Measurements from ENCODE around the gene MECP2.
A peak's percentile ranks its signal among the peaks of the same experiment; 100 is the strongest.

MECP2 gene

DNA sequence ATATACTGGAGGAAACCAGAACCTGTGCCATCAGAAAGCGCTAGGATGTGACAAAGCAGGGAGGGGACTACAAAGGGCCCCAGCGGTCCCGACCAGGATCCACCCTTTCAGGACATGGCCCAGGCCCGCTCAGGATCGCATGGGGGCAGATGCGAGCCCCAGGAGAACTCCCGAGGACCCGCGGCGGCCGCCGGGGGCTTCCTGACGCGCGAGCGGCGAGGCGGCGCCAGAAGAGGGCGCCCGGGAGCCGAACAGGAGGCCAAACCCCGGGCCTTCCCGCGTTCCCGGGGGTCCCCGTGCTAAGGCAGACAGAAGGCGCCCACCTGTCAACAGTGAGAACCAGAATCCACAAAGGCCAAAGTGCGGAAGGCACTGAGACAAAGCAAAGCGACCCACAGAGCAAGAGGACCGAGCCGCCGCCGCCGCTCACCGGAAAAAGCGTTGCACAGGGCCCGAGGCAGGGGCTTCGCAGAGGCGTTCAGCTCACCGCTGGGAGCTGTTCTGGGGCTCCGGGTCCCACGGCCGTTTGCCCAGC, 39.2 kb upstream of the MECP2 start:
- TF ChIP-seq, protein P1, sequence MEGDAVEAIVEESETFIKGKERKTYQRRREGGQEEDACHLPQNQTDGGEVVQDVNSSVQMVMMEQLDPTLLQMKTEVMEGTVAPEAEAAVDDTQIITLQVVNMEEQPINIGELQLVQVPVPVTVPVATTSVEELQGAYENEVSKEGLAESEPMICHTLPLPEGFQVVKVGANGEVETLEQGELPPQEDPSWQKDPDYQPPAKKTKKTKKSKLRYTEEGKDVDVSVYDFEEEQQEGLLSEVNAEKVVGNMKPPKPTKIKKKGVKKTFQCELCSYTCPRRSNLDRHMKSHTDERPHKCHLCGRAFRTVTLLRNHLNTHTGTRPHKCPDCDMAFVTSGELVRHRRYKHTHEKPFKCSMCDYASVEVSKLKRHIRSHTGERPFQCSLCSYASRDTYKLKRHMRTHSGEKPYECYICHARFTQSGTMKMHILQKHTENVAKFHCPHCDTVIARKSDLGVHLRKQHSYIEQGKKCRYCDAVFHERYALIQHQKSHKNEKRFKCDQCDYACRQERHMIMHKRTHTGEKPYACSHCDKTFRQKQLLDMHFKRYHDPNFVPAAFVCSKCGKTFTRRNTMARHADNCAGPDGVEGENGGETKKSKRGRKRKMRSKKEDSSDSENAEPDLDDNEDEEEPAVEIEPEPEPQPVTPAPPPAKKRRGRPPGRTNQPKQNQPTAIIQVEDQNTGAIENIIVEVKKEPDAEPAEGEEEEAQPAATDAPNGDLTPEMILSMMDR (IDR thresholded peaks at IDR 0.05): peak; percentile 69

DNA sequence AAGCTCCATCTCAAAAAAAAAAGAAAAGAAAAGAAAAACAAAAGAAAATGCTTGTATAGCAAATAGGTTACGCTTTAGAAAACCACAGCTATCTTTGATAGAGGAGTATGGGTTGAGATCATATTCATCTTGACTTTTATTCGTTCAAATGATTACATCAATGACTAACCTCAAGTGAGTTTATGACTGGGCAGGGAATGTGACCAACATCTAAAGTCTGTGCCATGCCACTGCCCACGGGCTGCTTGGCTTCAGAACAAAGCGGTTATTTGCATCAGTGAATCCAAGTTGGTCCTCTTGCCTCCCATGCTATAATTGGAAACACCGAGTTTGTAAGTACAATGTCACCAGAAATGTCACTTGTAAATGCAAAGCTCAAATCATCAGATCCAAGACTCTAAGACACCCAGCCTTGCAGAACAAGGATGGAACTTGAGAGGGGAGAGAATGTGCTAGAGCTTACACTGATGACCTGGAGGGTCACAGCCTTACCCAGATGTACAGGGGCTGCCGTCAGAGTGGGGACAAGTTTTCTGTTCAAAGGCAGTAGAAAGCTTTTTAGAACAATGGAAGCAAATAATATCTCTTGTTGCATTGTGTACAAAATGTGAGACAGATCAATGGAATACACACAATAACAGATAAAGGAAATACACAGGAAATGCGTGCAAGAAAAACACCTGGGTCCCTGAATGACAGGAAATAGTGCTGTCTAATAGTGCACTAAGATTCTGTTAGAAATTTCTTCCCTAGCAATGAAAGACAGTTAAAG, 38.1 kb upstream of the MECP2 start:
- TF ChIP-seq, protein P1 (IDR thresholded peaks at IDR 0.05): no peak

DNA sequence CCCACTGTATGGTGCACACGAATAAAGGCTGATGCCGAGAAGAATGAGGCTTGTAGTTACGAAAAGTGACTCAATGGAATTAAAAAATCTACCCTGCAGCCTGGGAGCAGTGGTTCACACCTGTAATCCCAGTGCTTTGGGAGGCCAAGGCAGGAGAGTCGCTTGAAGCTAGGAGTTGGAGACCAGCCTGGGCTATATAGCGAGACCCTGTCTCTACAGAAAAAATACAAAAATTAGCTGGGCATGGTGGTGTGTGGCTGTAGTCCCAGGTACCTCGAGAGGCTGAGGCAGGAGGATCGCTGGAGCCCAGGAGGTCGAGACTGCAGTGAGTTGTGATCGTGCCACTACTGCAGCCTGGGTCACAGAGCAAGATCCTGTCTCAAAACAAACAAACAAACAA, 34.8 kb upstream of the MECP2 start:
- TF ChIP-seq, protein P1 (IDR thresholded peaks at IDR 0.05): no peak

DNA sequence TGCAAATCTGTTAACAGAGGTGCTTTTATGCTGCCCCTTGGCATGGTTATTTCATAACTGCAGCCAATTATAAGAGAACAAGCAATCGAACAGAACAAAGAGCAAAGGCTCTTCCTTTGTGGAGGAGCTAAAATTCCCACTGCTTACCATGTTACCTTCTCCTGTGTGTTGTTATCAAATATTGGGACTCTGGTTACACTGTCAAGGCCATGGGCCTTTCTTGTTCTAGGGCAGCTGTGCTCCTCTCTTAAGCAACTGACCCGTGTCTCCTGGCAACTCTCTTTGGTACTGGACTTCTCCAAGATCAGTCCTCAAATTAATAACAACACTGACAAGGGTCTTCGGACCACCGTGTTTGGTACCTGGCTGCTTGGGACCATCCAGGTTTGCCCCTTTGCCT, 34.4 kb upstream of the MECP2 start:
- TF ChIP-seq, protein P1 (IDR thresholded peaks at IDR 0.05): no peak

DNA sequence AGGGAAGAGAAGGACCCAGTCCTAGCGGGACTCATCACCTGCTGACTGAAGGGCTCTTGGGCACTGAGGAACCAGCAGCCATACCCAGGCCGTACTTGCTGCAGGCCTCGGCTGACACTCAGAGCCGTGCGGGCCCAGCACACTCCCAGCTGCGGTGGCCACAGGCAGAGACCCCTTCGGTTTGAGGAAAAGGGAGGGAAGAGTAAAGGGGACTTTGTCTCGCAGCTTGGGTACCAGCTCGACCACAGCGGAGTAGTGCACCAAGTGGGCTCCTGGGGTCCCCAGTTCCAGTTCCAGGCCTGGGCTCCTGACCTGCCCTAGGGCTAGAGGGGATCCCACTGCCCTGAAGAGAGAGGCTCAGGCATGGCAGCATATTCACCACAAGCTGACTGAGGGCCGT, 28.6 kb upstream of the MECP2 start:
- TF ChIP-seq, protein P1 (IDR thresholded peaks at IDR 0.05): no peak

DNA sequence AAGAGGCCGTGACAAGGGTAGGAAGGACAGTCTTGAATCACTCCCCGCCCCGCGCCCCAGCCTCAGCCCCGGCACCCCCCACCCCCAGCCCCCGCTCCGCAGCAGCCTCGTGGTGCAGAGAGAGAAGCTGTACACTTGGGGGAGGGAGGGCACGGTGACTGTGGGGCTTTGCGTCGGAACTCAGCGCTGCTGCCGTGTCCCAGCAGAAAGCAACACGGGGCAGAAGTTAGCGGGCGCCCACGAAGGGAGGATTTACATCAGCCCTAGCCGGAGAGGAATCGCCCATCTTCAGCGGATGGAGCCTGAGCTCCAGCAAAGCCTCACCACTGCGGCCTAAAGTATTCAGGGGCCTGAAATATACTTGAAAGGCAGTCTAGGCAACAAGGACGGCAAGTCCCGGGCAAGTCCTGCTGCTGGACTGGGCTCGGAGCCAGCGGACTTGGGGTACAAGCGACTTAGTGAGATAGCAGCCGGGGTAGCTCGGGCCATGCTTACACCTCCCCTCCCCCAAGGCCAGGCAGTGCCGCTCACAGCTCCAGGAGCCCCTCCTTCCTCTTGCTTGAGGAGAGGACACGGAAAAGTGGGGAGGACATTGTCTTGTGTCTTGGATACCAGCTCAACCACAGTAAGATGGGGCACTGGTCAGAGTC, 28.0 kb upstream of the MECP2 start:
- TF ChIP-seq, protein P1 (IDR thresholded peaks at IDR 0.05): no peak

DNA sequence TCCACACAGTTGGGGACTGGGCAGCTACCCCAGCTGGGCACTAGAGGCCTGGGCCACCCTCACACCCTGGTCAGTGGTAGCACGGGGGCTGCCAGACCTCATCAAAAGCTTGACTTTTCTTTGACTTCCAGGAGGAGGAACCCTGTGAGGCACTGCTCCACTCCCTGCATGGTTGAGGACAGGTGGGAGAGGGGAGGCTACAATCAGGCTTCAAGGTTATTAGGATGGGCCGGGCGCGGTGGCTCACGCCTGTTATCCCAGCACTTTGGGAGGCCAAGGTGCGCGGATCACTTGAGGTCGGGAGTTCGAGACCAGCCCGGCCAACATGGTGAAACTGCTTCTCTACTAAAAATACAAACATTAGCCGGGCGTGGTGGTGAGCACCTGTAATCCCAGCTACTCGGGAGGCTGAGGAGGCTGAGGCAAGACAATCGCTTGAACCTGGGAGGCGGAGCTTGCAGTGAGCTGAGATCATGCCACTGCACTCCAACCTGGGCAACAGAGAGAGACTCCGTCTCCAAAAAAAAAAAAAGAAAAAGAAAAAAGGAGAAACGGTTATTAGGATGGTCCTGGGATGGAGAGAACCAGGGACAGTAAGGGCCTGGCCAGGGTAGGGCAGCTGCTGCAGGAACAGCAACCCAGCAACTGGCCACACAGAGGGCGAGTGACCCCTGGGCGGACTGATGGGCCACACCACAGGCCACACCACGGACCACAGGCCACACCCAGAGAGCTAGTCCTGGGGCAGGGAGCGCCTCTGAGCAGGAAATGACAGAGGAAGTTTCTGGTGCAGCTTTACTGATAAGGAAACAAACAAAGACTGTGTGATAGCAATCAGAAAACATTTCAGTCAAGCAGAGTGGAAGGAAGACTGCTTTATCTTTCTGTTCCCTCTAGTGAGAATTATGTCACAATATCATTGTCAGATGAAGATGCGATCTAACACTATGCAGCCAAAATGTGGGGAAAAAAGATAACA, 26.0 kb upstream of the MECP2 start:
- TF ChIP-seq, protein P1 (IDR thresholded peaks at IDR 0.05): no peak
